ENCODE measurements around the gene CA12. TPM values are rescaled to one million over a fixed set of nuclear protein-coding genes. Genes with fewer than 3 reads are reported as not detected.

Gene CA12
- total and polyA plus RNA-seq, 9 of the 15 experiments (the other 6 are each of a cell fraction or from before 2014, with no cell fraction given) = 0.01 to 0.78 (median 0.15) TPM; not detected in 1

- TF ChIP-seq HMGXB4 (CRISPR knock-in tag; IDR thresholded peaks at IDR 0.05) (no peak), ATF7 (IDR thresholded peaks at IDR 0.05) (no peak), POU5F1 (IDR thresholded peaks at IDR 0.05; ENCODE audit: borderline replicate concordance, low read depth, low read length, partially characterized antibody) (no peak), SMAD2 (IDR thresholded peaks at IDR 0.05; ENCODE audit: low read depth, low read length) (no peak), KAT2B (IDR thresholded peaks at IDR 0.05; ENCODE audit: low read depth, low read length) (no peak), PTRF (tag; IDR thresholded peaks at IDR 0.05) (no peak), KDM1A (IDR thresholded peaks at IDR 0.05) (peak; percentile 57 to 65; a peak in 3 of 4 replicates), HOXB6 (CRISPR knock-in tag; IDR thresholded peaks at IDR 0.05; ENCODE audit: borderline replicate concordance) (no peak), ELF1 (tag; IDR thresholded peaks at IDR 0.05) (no peak), ATF3 (IDR thresholded peaks at IDR 0.05) (0 out of 2 replicates have a peak, but pooled peaks have one; percentile 11), ATF3 (CRISPR knock-in tag; conservative IDR thresholded peaks at IDR 0.05) (no peak), BMI1 (IDR thresholded peaks at IDR 0.05; ENCODE audit: low read length) (no peak), RCOR1 (IDR thresholded peaks at IDR 0.05; ENCODE audit: borderline replicate concordance in 1 of 2, low read depth in 2 of 2, low read length in 2 of 2) (peak in 1 of 2 experiments; percentile 78; a peak in 2 of 4 replicates), FOXA3 (CRISPR knock-in tag; conservative IDR thresholded peaks at IDR 0.05 in 1 of 2, IDR thresholded peaks at IDR 0.05 in 1 of 2) (no peak), HDAC3 (IDR thresholded peaks at IDR 0.05; ENCODE audit: borderline replicate concordance, partially characterized antibody) (no peak), POLR2AphosphoS2 (IDR thresholded peaks at IDR 0.05; ENCODE audit: low read length) (no peak), SLC30A9 (CRISPR knock-in tag; IDR thresholded peaks at IDR 0.05) (no peak), HMG20B (CRISPR knock-in tag; IDR thresholded peaks at IDR 0.05) (no peak), STAG1 (CRISPR knock-in tag; IDR thresholded peaks at IDR 0.05; ENCODE audit: borderline replicate concordance) (no peak), TARDBP (IDR thresholded peaks at IDR 0.05) (no peak), MEIS2 (IDR thresholded peaks at IDR 0.05; ENCODE audit: partially characterized antibody) (peak; percentile 79), ZNF239 (CRISPR knock-in tag; IDR thresholded peaks at IDR 0.05) (no peak), CTBP1 (IDR thresholded peaks at IDR 0.05; ENCODE audit: borderline replicate concordance) (0 out of 2 replicates have a peak, but pooled peaks have one; percentile 19), NCOA2 (IDR thresholded peaks at IDR 0.05; ENCODE audit: partially characterized antibody in 2 of 2) (no peak), SREBF1 (IDR thresholded peaks at IDR 0.05; ENCODE audit: borderline replicate concordance, low read depth, low read length) (no peak), NELFE (IDR thresholded peaks at IDR 0.05; ENCODE audit: insufficient read depth, insufficient read length) (no peak), PHF20 (IDR thresholded peaks at IDR 0.05; ENCODE audit: partially characterized antibody) (no peak), DMBX1 (CRISPR knock-in tag; IDR thresholded peaks at IDR 0.05; ENCODE audit: borderline replicate concordance) (no peak)
Observed at GRCh38 chr15:63374686-63375520, 6.7 kb downstream of the CA12 start (continued).
